H1 (cell line): ENCODE data around the gene RAB44. TPM values are rescaled to one million over a fixed set of nuclear protein-coding genes. Genes with fewer than 3 reads are reported as not detected.

Source experiments
- CTCF ChIA-PET: fragments of 300-600 bp; sonication (Branson Sonifier 250); formaldehyde crosslinking; loops from one replicate; lab custom pipeline; 2021; ENCODE audit not compliant: partially characterized antibody; lab: Charles Lee
- POLR2A ChIA-PET: fragments of 300-600 bp; sonication (Branson Sonifier 250); formaldehyde crosslinking; loops from one replicate; lab custom pipeline; 2021; ENCODE audit warnings: inconsistent platforms; ENCODE audit not compliant: partially characterized antibody; lab: Charles Lee
- DNase-seq, 2 experiments: peaks; one replicate each; pipeline versions ENCODE4 v3.0.0 to v3.0.0-alpha.2; 2010 to 2022; ENCODE audit warnings: low spot score in 2 of 2, low read depth in 1 of 2, mixed read lengths in 1 of 2
- FAIRE-seq: peaks from 2 replicates; lab custom pipeline; 2011; peaks lifted over from hg19 to GRCh38; lab: Jason Lieb, UNC
- H2AFZ ChIP-seq: 2 replicates; pipeline ENCODE4 v1.8.1; 2012; ENCODE audit warnings: low read length, inconsistent platforms
- H2AK5ac ChIP-seq: 2 replicates; pipeline ENCODE4 v1.6.1; 2013; ENCODE audit warnings: low read depth, low read length
- H2BK120ac ChIP-seq: replicated peaks from 2 replicates; pipeline ENCODE3; 2013; ENCODE audit warnings: low read depth, low read length, inconsistent platforms
- H2BK12ac ChIP-seq: 2 replicates; pipeline ENCODE4 v1.6.1; 2013; ENCODE audit warnings: low read depth, low read length
- H2BK15ac ChIP-seq: 2 replicates; pipeline ENCODE4 v1.6.1; 2013; ENCODE audit warnings: low read length
- H2BK20ac ChIP-seq: 2 replicates; pipeline ENCODE4 v1.6.1; 2013; ENCODE audit warnings: low read length
- H2BK5ac ChIP-seq: 2 replicates; pipeline ENCODE4 v1.6.1; 2013; ENCODE audit warnings: low read depth, low read length
- H3K14ac ChIP-seq: 2 replicates; pipeline ENCODE4 v1.6.1; 2013; ENCODE audit warnings: inconsistent platforms; ENCODE audit not compliant: insufficient read length
- H3K18ac ChIP-seq: 2 replicates; pipeline ENCODE4 v1.6.1; 2013; ENCODE audit warnings: low read length; ENCODE audit errors: extremely low read depth
- H3K23ac ChIP-seq: 2 replicates; pipeline ENCODE4 v1.6.1; 2013; ENCODE audit warnings: inconsistent platforms; ENCODE audit not compliant: insufficient read length
- H3K23me2 ChIP-seq: 2 replicates; pipeline ENCODE4 v1.6.1; 2013; ENCODE audit warnings: low read depth, low read length
- H3K27ac ChIP-seq: 2 replicates; pipeline ENCODE4 v1.6.1; 2011; ENCODE audit warnings: low read depth, low read length, inconsistent platforms
- H3K27me3 ChIP-seq, 4 experiments: replicated peaks in 1 of 4; 1 replicate in 1 of 4; 2 replicates in 3 of 4; pipeline versions ENCODE4 v1.6.1 to v1.8.1; 2011 to 2013; ENCODE audit warnings: low read length in 3 of 4, mild to moderate bottlenecking in 3 of 4, inconsistent platforms in 2 of 4, mixed read lengths in 2 of 4, moderate library complexity in 1 of 4; ENCODE audit not compliant: control insufficient read depth in 3 of 4, insufficient read depth in 3 of 4; ENCODE audit errors: extremely low read depth in 1 of 4
- H3K36me3 ChIP-seq, 4 experiments: 2 replicates each; pipeline versions ENCODE4 v1.6.1 to v1.8.1; 2011 to 2013; ENCODE audit warnings: mild to moderate bottlenecking in 4 of 4, low read length in 3 of 4, moderate library complexity in 2 of 4, control low read depth in 1 of 4, inconsistent platforms in 1 of 4; ENCODE audit not compliant: insufficient read depth in 4 of 4, control insufficient read depth in 2 of 4
- H3K4ac ChIP-seq: replicated peaks from 2 replicates; pipeline ENCODE3; 2013; ENCODE audit warnings: low read length, low read depth, mixed read lengths, inconsistent platforms; ENCODE audit not compliant: insufficient read length
- H3K4me1 ChIP-seq, 4 experiments: replicated peaks in 1 of 4; 1 replicate in 1 of 4; 2 replicates in 3 of 4; pipeline versions ENCODE4 v1.6.1 to v1.8.1; 2011 to 2013; ENCODE audit warnings: low read length in 3 of 4, inconsistent platforms in 2 of 4, mixed read lengths in 1 of 4; ENCODE audit not compliant: insufficient read depth in 4 of 4, control insufficient read depth in 3 of 4
- H3K4me2 ChIP-seq, 2 experiments: 2 replicates each; pipeline versions ENCODE4 v1.6.1 to v1.8.1; 2011 to 2013; ENCODE audit warnings: low read depth in 2 of 2, low read length in 2 of 2, control low read depth in 1 of 2, inconsistent platforms in 1 of 2, mild to moderate bottlenecking in 1 of 2; ENCODE audit not compliant: insufficient read depth in 1 of 2
- H3K4me3 ChIP-seq, 4 experiments: fragments of 200-600, 300-600 bp in 1 of 4; sonication (generic), shearing (Covaris generic), sonication (Bioruptor Twin) in 1 of 4; 2 replicates each; pipeline versions ENCODE4 v1.5.1 to v1.8.1; 2011 to 2016; ENCODE audit warnings: low read length in 4 of 4, low read depth in 3 of 4, control low read depth in 2 of 4, inconsistent platforms in 2 of 4, mild to moderate bottlenecking in 2 of 4, mixed read lengths in 1 of 4, moderate library complexity in 1 of 4; ENCODE audit not compliant: insufficient read depth in 2 of 4; ENCODE audit errors: extremely low read depth in 1 of 4
- H3K56ac ChIP-seq: replicated peaks from 2 replicates; pipeline ENCODE3; 2013; ENCODE audit warnings: low read depth, mild to moderate bottlenecking, mixed read lengths, low read length, inconsistent platforms; ENCODE audit not compliant: insufficient read length
- H3K79me1 ChIP-seq: 2 replicates; pipeline ENCODE4 v1.6.1; 2013; ENCODE audit warnings: low read depth, low read length, control low read depth
- H3K79me2 ChIP-seq, 2 experiments: 2 replicates each; pipeline versions ENCODE4 v1.6.1 to v1.8.1; 2012 to 2013; ENCODE audit warnings: low read length in 2 of 2, mild to moderate bottlenecking in 2 of 2, inconsistent platforms in 1 of 2; ENCODE audit not compliant: insufficient read depth in 2 of 2, control insufficient read depth in 1 of 2
- H3K9ac ChIP-seq, 4 experiments: replicated peaks in 1 of 4; 1 replicate in 1 of 4; 2 replicates in 3 of 4; pipeline versions ENCODE4 v1.6.1 to v1.8.1; 2011 to 2013; ENCODE audit warnings: low read depth in 3 of 4, low read length in 3 of 4, control low read depth in 2 of 4, mild to moderate bottlenecking in 2 of 4, moderate library complexity in 2 of 4, inconsistent platforms in 1 of 4; ENCODE audit errors: extremely low read depth in 1 of 4
- H3K9me3 ChIP-seq, 2 experiments: 2 replicates each; pipeline versions ENCODE4 v1.6.1 to v1.8.1; 2012 to 2013; ENCODE audit warnings: mild to moderate bottlenecking in 2 of 2, moderate library complexity in 2 of 2, control low read depth in 1 of 2, inconsistent platforms in 1 of 2, low read depth in 1 of 2, low read length in 1 of 2, mixed read lengths in 1 of 2; ENCODE audit not compliant: insufficient read depth in 2 of 2
- H4K20me1 ChIP-seq, 2 experiments: replicated peaks in 1 of 2; 2 replicates each; pipeline versions ENCODE3 to v1.8.1; 2011 to 2013; ENCODE audit warnings: inconsistent platforms in 2 of 2, low read length in 2 of 2, mild to moderate bottlenecking in 1 of 2; ENCODE audit not compliant: insufficient read depth in 2 of 2, control insufficient read depth in 1 of 2
- H4K5ac ChIP-seq: 2 replicates; pipeline ENCODE4 v1.6.1; 2013; ENCODE audit warnings: low read length, low read depth, mixed read lengths, inconsistent platforms; ENCODE audit not compliant: insufficient read length
- H4K8ac ChIP-seq: 2 replicates; pipeline ENCODE4 v1.8.0; 2013; ENCODE audit warnings: mild to moderate bottlenecking, moderate library complexity, low read length, inconsistent platforms; ENCODE audit not compliant: insufficient read depth; ENCODE audit errors: extremely low read depth
- H4K91ac ChIP-seq: replicated peaks from 2 replicates; pipeline ENCODE3; 2013; ENCODE audit warnings: low read length, mixed read lengths, inconsistent platforms; ENCODE audit not compliant: insufficient read length
- CREB1 ChIP-seq: IDR thresholded peaks from 2 replicates; pipeline ENCODE4 v1.6.1; 2012; ENCODE audit warnings: inconsistent platforms
- CTBP2 ChIP-seq: IDR thresholded peaks from 2 replicates; pipeline ENCODE4 v1.7.0; 2011; ENCODE audit warnings: borderline replicate concordance, mild to moderate bottlenecking, moderate library complexity, mixed read lengths, low read length; ENCODE audit not compliant: insufficient read depth, insufficient read length
- HDAC2 ChIP-seq, 2 experiments: fragments of 300-600 bp in 1 of 2; sonication (generic) in 1 of 2; IDR thresholded peaks; 2 replicates each; pipeline ENCODE4 v1.6.1; 2011 to 2012; ENCODE audit warnings: low read depth in 2 of 2, low read length in 2 of 2, mild to moderate bottlenecking in 2 of 2, moderate library complexity in 2 of 2, borderline replicate concordance in 1 of 2, inconsistent platforms in 1 of 2
- NRF1 ChIP-seq: IDR thresholded peaks from 2 replicates; pipeline ENCODE4 v1.6.1; 2011; ENCODE audit warnings: mild to moderate bottlenecking, low read depth, low read length, improper control_type of control experiment
- RAD21 ChIP-seq, 2 experiments: IDR thresholded peaks in 1 of 2; conservative IDR thresholded peaks in 1 of 2; 2 replicates each; pipeline ENCODE4 v1.6.1; 2011; ENCODE audit warnings: low read depth in 2 of 2, low read length in 2 of 2, improper control_type of control experiment in 1 of 2, inconsistent platforms in 1 of 2, mild to moderate bottlenecking in 1 of 2, moderate library complexity in 1 of 2
- RFX5 ChIP-seq: IDR thresholded peaks from 2 replicates; pipeline ENCODE4 v1.6.1; 2011; ENCODE audit warnings: low read depth, low read length, improper control_type of control experiment, borderline replicate concordance
- RNF2 ChIP-seq: fragments of 200-900, 300-1000 bp; sonication (generic); IDR thresholded peaks from 2 replicates; pipeline ENCODE4 v1.7.1; 2016; ENCODE audit warnings: borderline replicate concordance, low read depth, mild to moderate bottlenecking, antibody characterized with exemption, low read length; ENCODE audit not compliant: poor library complexity, severe bottlenecking; ENCODE audit errors: missing control alignments
- TAF7 ChIP-seq: optimal IDR thresholded peaks from 2 replicates; pipeline ENCODE3; 2011; ENCODE audit warnings: low read depth, mild to moderate bottlenecking, inconsistent platforms, low read length, moderate library complexity, borderline replicate concordance
- WGBS, 2 experiments: shearing (Covaris generic) in 1 of 2; methylation state at CpG; one replicate each; pipeline versions ENCODE4 v1.1.6 to v1.1.7; 2013 to 2015; ENCODE audit warnings: low lambda C conversion rate in 2 of 2, mixed read lengths in 2 of 2, inconsistent platforms in 1 of 2, low coverage in 1 of 2, missing lambda C conversion rate in 1 of 2; ENCODE audit not compliant: insufficient replicate concordance in 2 of 2, insufficient coverage in 1 of 2, insufficient read length in 1 of 2; ENCODE audit errors: extremely low coverage in 1 of 2, missing lambda C conversion rate in 1 of 2; 5-methylcytosine and 5-hydroxymethylcytosine counted together
- polyA plus RNA-seq, 7 experiments: library from polyadenylated mRNA; depleted of rRNA in 3 of 7; stranded (reverse) in 5 of 7; unstranded in 2 of 7; fragments of >200 nt in 5 of 7; fragments of 200-250 nt in 2 of 7; gene quantifications; 1 replicate in 5 of 7; 2 replicates in 1 of 7; 4 replicates in 1 of 7; pipeline versions ENCODE4 v1.2.1 to v1.2.3, GENCODE V29; 2011 to 2013; ENCODE audit warnings: missing spikeins in 2 of 7, mixed read lengths in 2 of 7
- total RNA-seq: library from RNA; stranded (reverse); fragmentation: NEBNext Ultra II Directional; extraction: Animal tissue kit (Norgen Biotek cat#: 25700); gene quantifications from 2 replicates; pipeline ENCODE4 v1.2.1, GENCODE V29; 2021
- TF ChIP-seq, protein P1 (sequence below): IDR thresholded peaks from 2 replicates; pipeline ENCODE4 v1.6.1; 2012; ENCODE audit warnings: inconsistent platforms

The RAB44 gene
- total and polyA plus RNA-seq, 2 of the 8 experiments (the other 6 are each of a cell fraction or from before 2014, with no cell fraction given) = 0.02 TPM; not detected in 1

DNA sequence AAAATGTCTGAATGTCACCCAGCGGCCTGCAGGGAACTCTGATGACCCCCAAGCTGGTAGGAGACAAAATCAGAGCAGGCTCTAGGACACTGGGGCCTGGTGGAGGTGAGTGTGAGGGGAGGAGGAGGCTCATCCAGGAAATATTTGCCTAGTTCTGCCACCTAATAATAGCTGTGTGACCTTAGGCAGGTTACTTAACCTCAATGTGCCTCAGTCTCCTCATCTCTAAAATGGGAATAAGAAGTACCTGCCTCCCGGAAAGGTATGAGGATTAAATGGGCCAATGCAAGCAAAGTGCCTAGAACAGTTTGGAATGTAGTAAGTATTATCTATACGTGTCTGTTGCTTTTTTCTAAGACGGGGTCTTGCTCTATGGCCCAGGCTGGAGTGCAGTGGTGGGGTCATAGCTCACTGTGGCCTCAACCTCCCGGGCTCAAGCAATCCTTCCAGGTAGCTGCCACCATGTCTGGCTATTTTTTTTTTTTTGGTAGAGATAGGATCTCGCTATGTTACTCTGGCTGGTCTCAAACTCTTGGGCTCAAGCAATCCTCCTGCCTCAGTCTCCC lies 60.4 kb downstream of the RAB44 start:
- Histone ChIP-seq H2BK12ac (no peak overlapping the region), H2BK5ac (no peak overlapping the region), H4K8ac (no peak overlapping the region), H2AFZ (no peak overlapping the region), H4K20me1 (peaks cover 0 to 2% of the 10 kb centered on the region in 2 experiments), H3K18ac (no peak overlapping the region), H3K27ac (no peak overlapping the region), H3K23ac (no peak overlapping the region), H3K23me2 (no peaks in the 10 kb centered on the region), H2BK20ac (no peak overlapping the region), H3K4me2 (no peak overlapping the region), H4K5ac (no peak overlapping the region), H3K36me3 (no peaks in the 10 kb centered on the region), H3K9me3 (no peaks in the 10 kb centered on the region), H3K56ac (no peak overlapping the region), H3K14ac (no peak overlapping the region), H3K27me3 (no peaks in the 10 kb centered on the region), H3K4me1 (peaks cover 0 to 6% (median 3%) of the 10 kb centered on the region in 4 experiments; a peak in 4 of 7 replicates), H2BK15ac (no peak overlapping the region), H2BK120ac (no peak overlapping the region), H4K91ac (no peak overlapping the region), H2AK5ac (no peak overlapping the region), H3K79me2 (no peaks in the 10 kb centered on the region), H3K9ac (no peak overlapping the region), H3K4ac (no peak overlapping the region), H3K79me1 (no peaks in the 10 kb centered on the region), H3K4me3 (no peak overlapping the region)
- no peak for DNase-seq
- POLR2A ChIA-PET = interaction anchor here (1.6 kb wide), 1 partner anchor 155 kb away, joined by 5 read pairs; no protein-coding TSS in a partner anchor
- CTCF ChIA-PET = interaction anchor here (0.6 to 5.3 kb wide), 30 partner anchors 8 to 272 kb away, joined by 3 to 83 read pairs (median 7); partner anchors contain the start of genes CDKN1A and PPIL1
- FAIRE-seq = no peak
- WGBS, 2 experiments = 76% methylated on average over 6 of the region's 6 CpGs; no CpG with 5 or more reads in 1 of the 2 experiments
- TF ChIP-seq CTBP2 (no peak), NRF1 (no peak), RNF2 (no peak), CREB1 (no peak), RFX5 (no peak), HDAC2 (IDR thresholded peaks at IDR 0.05; ENCODE audit: borderline replicate concordance in 1 of 2, low read depth in 2 of 2, low read length in 2 of 2) (no peak), RAD21 (IDR thresholded peaks at IDR 0.05 in 1 of 2, conservative IDR thresholded peaks at IDR 0.05 in 1 of 2; ENCODE audit: low read depth in 2 of 2, low read length in 2 of 2) (no peak), TAF7 (no peak)
- TF ChIP-seq, protein P1, sequence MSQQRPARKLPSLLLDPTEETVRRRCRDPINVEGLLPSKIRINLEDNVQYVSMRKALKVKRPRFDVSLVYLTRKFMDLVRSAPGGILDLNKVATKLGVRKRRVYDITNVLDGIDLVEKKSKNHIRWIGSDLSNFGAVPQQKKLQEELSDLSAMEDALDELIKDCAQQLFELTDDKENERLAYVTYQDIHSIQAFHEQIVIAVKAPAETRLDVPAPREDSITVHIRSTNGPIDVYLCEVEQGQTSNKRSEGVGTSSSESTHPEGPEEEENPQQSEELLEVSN = no peak
